Mucosa of rectum (tissue), 2 donors: ENCODE data around the gene ITSN1.

ENCODE experiments used
- H3K27ac ChIP-seq, 2 donors: one replicate each; pipeline ENCODE4 v1.7.0; 2013; ENCODE audit warnings: inconsistent platforms in 2 of 2, low read depth in 2 of 2, low read length in 2 of 2
- H3K27me3 ChIP-seq, 2 donors: one replicate each; pipeline ENCODE4 v1.7.0; 2013; ENCODE audit warnings: low read length in 2 of 2; ENCODE audit not compliant: control insufficient read depth in 2 of 2, insufficient read depth in 2 of 2
- H3K36me3 ChIP-seq, 2 donors: one replicate each; pipeline ENCODE4 v1.7.0; 2013; ENCODE audit warnings: low read length in 2 of 2; ENCODE audit not compliant: control insufficient read depth in 2 of 2, insufficient read depth in 2 of 2
- H3K4me1 ChIP-seq, 2 donors: one replicate each; pipeline ENCODE4 v1.7.0; 2013; ENCODE audit warnings: low read length in 2 of 2, mild to moderate bottlenecking in 1 of 2; ENCODE audit not compliant: control insufficient read depth in 2 of 2, insufficient read depth in 2 of 2
- H3K4me3 ChIP-seq, 2 donors: one replicate each; pipeline ENCODE4 v1.7.0; 2013; ENCODE audit warnings: low read length in 2 of 2
- H3K9ac ChIP-seq, 2 donors: one replicate each; pipeline ENCODE4 v1.7.0; 2013; ENCODE audit warnings: low read length in 2 of 2, low read depth in 1 of 2, mild to moderate bottlenecking in 1 of 2
- H3K9me3 ChIP-seq, 2 donors: one replicate each; pipeline ENCODE4 v1.7.0; 2013; ENCODE audit warnings: low read length in 2 of 2; ENCODE audit not compliant: control insufficient read depth in 2 of 2
- donor health status: healthy.
- donor health status: Normal muscosa, but diverticular disease.

The ITSN1 gene

DNA sequence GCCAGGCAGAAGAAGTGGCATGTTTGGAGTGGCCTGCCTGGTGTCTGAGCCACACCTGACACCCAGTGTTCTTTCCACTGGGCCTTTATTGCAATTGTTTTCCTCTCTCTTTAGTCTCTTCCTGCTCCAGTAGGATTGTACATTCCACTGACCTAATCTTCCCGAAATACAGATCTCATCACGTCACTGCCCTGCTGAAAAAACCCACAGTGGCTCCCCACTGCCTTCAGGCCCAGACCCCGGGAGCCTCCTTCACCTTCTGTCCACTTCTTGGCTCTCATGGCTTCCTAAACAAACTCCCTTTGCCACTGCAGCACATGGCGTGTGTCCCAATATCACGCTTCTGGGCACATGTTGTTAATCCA lies 298.6 kb downstream of the ITSN1 start:
- no peak overlapping the region for H3K9ac ChIP-seq
- no peaks in the 10 kb centered on the region for H3K9me3 ChIP-seq
- no peaks in the 10 kb centered on the region for H3K36me3 ChIP-seq
- H3K27ac ChIP-seq, result no peak overlapping the region
- no peak overlapping the region for H3K4me3 ChIP-seq
- no peaks in the 10 kb centered on the region for H3K4me1 ChIP-seq
- no peaks in the 10 kb centered on the region for H3K27me3 ChIP-seq

DNA sequence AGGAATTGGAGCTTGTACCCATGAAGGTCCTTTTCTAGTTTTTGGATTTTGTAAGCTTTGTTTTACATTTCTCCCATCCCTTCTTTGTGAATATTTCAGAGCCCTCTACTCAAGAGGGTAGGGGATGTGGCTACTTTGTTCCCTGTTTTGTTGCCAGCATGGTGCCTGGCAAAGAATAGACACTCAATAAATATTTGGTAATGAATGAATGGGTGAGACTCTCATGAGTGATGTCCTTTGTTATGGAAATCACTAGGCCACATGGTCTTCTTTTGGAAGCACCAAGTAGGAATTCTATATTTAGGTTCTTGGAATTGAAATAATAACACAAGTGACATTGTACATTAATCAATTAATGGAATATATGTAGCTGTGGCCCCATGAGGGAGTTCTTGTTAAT lies 300.1 kb downstream of the ITSN1 start:
- no peaks in the 10 kb centered on the region for H3K27me3 ChIP-seq
- H3K27ac ChIP-seq, result no peak overlapping the region
- no peak overlapping the region for H3K4me3 ChIP-seq
- no peaks in the 10 kb centered on the region for H3K36me3 ChIP-seq
- H3K4me1 ChIP-seq, result peaks cover 3 to 6% of the 10 kb centered on the region in 2 donors
- H3K9ac ChIP-seq, result no peak overlapping the region
- no peaks in the 10 kb centered on the region for H3K9me3 ChIP-seq

DNA sequence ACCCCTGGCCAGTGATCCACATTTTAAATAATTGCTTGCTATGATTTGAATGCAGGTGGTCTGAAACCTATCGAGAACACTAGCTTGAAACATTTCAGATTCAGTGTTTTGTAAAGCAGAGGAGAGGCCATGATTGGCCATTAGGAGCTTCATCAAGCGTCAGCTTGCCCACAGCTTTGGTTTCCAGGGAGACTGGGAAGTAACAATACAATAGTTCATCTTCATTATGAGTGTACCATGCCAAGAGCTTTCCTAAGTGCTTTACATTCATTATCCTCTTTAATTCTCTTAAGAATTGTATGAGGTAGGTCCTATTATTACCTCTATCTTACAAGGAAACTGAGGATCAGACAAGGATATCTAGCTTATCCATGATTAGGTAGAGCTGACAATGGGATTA lies 301.0 kb downstream of the ITSN1 start:
- H3K36me3 ChIP-seq, result no peaks in the 10 kb centered on the region
- no peaks in the 10 kb centered on the region for H3K9me3 ChIP-seq

DNA sequence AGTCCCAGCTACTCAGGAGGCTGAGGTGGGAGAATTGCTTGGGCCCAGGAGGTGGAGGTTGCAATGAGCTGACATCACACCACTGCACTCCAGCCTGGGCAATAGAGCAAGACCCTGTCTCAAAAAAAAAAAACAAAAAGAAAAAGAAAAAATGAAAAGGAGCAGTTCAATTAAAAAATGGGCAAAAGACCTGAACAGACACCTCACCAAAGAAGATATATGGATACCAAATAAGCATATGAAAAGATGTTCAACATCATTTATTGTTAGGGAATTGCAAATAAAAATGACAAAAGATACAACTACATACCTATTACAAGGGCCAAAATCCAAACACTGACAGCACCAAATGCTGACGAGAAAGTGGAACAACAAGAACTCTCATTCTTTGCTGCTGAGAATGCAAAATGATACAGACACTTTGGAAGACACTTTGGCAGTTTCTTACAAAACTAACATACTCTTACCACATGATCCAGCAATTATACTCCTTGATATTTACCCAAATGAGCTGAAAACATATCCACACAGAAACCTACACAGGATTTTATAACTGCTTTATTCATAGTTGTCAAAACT lies 302.0 kb downstream of the ITSN1 start:
- Histone ChIP-seq H3K9ac (no peak overlapping the region), H3K27ac (no peak overlapping the region), H3K27me3 (no peaks in the 10 kb centered on the region), H3K9me3 (no peaks in the 10 kb centered on the region), H3K4me1 (peaks cover 4 to 16% of the 10 kb centered on the region in 2 donors), H3K4me3 (no peak overlapping the region), H3K36me3 (no peaks in the 10 kb centered on the region)

More for the DNA sequence above, 301.0 kb downstream of the ITSN1 start:
- Histone ChIP-seq H3K9ac (no peak overlapping the region), H3K27me3 (no peaks in the 10 kb centered on the region), H3K4me1 (peaks cover 4 to 13% of the 10 kb centered on the region in 2 donors), H3K27ac (no peak overlapping the region), H3K4me3 (no peak overlapping the region)

DNA sequence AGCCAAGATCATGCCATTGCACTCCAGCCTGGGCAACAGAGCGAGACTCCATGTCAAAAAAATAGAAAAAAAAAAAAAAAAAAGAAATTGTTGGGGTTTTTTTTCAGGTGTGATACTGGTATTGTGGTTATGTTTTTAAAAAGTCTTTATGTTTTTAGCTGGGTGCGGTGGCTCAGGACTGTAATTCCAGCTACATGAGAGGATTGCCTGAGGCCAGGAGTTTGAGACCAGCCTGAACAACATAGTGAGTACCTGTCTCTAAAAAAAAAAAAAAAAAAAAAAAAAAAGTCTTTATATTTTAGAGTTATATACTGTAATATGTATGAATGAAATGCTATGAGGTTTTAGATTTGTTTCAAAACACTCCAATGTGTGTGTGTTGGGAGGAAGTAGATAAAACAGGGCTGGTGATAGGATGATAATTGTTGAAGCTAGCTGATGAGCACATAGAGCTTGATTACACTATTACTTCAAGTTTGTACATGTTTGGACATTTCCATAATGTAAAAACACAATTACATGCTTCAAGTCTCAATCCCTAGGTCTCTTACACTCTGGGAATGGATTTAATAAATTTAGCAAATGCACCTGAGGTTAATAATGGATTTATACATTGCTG lies 303.5 kb downstream of the ITSN1 start:
- Histone ChIP-seq H3K27ac (no peak overlapping the region), H3K27me3 (no peaks in the 10 kb centered on the region), H3K9me3 (no peaks in the 10 kb centered on the region), H3K9ac (no peak overlapping the region), H3K4me1 (peaks cover 4 to 16% of the 10 kb centered on the region in 2 donors), H3K36me3 (no peaks in the 10 kb centered on the region), H3K4me3 (no peak overlapping the region)

DNA sequence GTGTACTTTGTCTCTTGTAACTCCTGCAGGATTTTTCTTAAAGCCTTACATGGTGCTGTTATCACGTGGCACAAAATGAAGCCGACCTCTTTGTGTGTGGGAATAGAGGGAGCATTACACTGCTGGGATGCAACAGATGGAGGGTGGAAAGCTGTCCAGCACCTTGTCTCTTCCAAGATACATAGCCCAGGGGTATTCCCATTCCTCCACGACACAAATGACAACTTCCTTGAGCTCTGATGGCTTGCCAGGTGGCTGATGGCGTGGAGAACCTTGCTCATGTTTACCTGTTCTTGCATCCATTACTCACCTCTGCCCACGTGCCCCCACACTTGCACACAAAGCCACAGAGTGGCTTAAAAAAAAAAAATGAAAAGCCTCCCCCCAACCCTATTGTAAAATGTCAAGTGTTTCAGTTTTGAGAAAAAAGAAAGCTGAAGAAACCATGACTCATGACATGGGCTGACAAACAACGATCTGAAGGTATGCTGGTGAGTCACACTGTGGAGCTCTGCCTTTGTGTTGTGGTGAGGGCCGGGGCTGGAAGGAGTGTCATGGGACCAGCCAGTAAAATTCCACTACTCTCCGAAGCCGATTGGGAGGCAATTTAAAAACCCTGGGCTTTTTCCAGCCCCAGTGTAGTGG lies 305.3 kb downstream of the ITSN1 start:
- Histone ChIP-seq H3K9me3 (no peaks in the 10 kb centered on the region), H3K4me1 (peaks cover 8 to 16% of the 10 kb centered on the region in 2 donors), H3K36me3 (no peaks in the 10 kb centered on the region), H3K9ac (peak overlapping the region in 1 of 2 donors; percentile 56), H3K27me3 (no peaks in the 10 kb centered on the region), H3K27ac (peak overlapping the region; percentile 74 to 89), H3K4me3 (peak overlapping the region; percentile 0 to 63)

DNA sequence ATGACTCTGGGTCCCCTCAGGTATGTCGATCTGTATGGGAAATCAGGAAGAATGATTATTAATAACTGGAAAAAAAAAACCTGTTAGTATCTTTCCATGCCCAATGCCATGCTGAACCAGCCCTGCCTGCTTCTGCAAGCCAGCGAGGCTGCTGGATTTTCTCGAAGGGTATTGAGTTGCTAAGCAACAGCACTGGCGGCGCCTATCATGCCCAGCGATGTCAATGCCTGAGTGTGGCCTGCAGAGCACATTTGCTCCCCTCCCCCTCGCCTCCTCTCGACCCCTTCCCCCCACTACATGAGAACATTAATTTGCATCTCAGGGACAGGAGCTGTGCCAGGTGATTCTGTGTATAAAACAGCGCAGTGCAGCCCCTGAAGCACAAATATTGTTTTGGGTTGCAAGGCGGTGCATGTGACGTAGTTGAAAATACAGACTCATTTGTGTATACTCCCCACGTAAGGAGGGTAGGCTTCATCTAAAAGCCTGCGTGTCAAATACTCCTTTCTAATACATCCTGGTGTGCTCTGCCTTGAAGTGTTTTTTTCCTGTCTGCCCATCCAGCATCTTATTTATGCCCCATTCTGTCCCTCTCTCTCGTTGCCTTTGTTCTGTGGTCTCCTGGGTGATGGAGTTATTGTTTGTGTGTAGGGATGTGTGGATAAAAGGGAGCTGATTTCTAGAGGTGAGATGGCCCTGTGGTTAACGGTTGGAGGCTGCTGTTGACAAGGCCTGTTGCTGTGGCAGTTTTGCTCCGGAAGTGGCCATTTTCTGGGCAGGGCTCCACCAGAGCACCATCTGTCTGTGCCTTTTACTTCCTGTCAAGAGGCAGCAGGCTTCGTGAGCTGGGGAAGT lies 306.0 kb downstream of the ITSN1 start:
- Histone ChIP-seq H3K4me1 (peaks cover 8 to 16% of the 10 kb centered on the region in 2 donors), H3K9me3 (no peaks in the 10 kb centered on the region), H3K27me3 (no peaks in the 10 kb centered on the region), H3K4me3 (peak overlapping the region; percentile 0 to 63), H3K27ac (peak overlapping the region; percentile 74 to 89), H3K9ac (peak overlapping the region in 1 of 2 donors; percentile 56), H3K36me3 (no peaks in the 10 kb centered on the region)

DNA sequence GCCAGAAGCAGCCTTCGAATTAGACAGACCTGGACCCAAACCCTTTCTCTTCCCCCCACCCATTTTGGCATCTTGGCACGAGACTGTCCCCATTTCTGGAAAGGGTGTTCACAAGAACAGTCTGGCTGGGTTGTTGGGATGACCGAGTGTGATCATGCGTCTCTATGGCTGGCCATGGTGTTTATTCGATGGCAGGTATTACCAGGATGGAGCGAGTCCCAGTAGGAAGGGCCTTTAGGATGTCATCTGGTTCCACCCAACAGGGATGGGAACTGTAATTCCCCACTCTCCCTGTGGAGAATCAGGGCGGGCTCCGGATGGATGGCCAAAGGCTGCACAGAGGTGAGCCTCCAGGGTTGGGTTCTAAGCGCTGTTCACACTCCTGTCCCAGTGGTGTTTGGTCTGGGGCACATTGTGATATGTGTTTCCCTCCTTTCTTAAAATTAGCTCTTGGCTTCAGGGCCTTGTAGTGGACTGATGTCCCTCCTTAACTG lies 306.7 kb downstream of the ITSN1 start:
- H3K36me3 ChIP-seq, result no peaks in the 10 kb centered on the region
- no peaks in the 10 kb centered on the region for H3K27me3 ChIP-seq
- H3K27ac ChIP-seq, result peak overlapping the region; percentile 74 to 89
- H3K4me1 ChIP-seq, result peaks cover 8 to 16% of the 10 kb centered on the region in 2 donors
- H3K9me3 ChIP-seq, result no peaks in the 10 kb centered on the region
- H3K4me3 ChIP-seq, result peak overlapping the region in 1 of 2 donors; percentile 22
- H3K9ac ChIP-seq, result no peak overlapping the region
